NCI-H345 (cell line): ENCODE data around the gene CHRNB4.
"Not testable (repeated sequence)": the region's sequence is repeated elsewhere in the genome, so short reads cannot be mapped to it uniquely, and the experiment has no call there.

Experiments used
- DNase-seq: peaks from one replicate; lab custom pipeline; 2025; lab: John Stamatoyannopoulos, UW

The CHRNB4 gene

GRCh38 chr15:78617516-78617915 lies 23.5 kb downstream of the CHRNB4 start:
- DNase-seq: no peak

- DNase-seq: no peak
Observed at GRCh38 chr15:78617076-78617475, 23.9 kb downstream of the CHRNB4 start.

- DNase-seq: no peak
Observed at GRCh38 chr15:78616506-78616905, 24.5 kb downstream of the CHRNB4 start.

- DNase-seq: no peak
Observed at GRCh38 chr15:78615151-78615589, 25.8 kb downstream of the CHRNB4 start.

- DNase-seq: no peak
Observed at GRCh38 chr15:78614021-78614420, 27.0 kb downstream of the CHRNB4 start.

- DNase-seq: not testable (repeated sequence)
Observed at GRCh38 chr15:78609551-78609950, 31.5 kb downstream of the CHRNB4 start.

- DNase-seq: no peak
Observed at GRCh38 chr15:78605680-78606079, 35.3 kb downstream of the CHRNB4 start.

- no peak for DNase-seq
Observed at GRCh38 chr15:78605201-78605600, 35.8 kb downstream of the CHRNB4 start.

GRCh38 chr15:78604420-78604819 lies 36.6 kb downstream of the CHRNB4 start:
- DNase-seq: no peak

GRCh38 chr15:78603467-78603866 lies 37.5 kb downstream of the CHRNB4 start:
- no peak for DNase-seq

GRCh38 chr15:78599189-78599588 lies 41.8 kb downstream of the CHRNB4 start:
- no peak for DNase-seq

- DNase-seq: no peak
Observed at GRCh38 chr15:78598348-78598747, 42.7 kb downstream of the CHRNB4 start.

GRCh38 chr15:78597583-78597982 lies 43.4 kb downstream of the CHRNB4 start:
- DNase-seq: no peak

- DNase-seq: no peak
Observed at GRCh38 chr15:78574944-78575343, 66.1 kb downstream of the CHRNB4 start.
